HepG2 (cell line): ENCODE measurements around the gene CREM.

Experiments used
- CENPT ChIP-seq: sonication (generic); formaldehyde crosslinking; IDR thresholded peaks from 2 replicates; pipeline ENCODE4 v1.8.0; 2022; ENCODE audit warnings: low read depth, mild to moderate bottlenecking, moderate library complexity, missing genetic modification reagents
- CTCF ChIP-seq: sonication (generic); formaldehyde crosslinking; IDR thresholded peaks from 2 replicates; pipeline ENCODE4 v1.5.0; 2020; ENCODE audit warnings: mild to moderate bottlenecking, missing genetic modification reagents, moderate library complexity
- HDAC2 ChIP-seq: sonication (generic); formaldehyde crosslinking; IDR thresholded peaks from 2 replicates; pipeline ENCODE4 v1.4.0; 2020; ENCODE audit warnings: missing genetic modification reagents
- MXD1 ChIP-seq: sonication (generic); formaldehyde crosslinking; IDR thresholded peaks from 2 replicates; pipeline ENCODE4 v1.4.0; 2020; ENCODE audit warnings: mild to moderate bottlenecking, missing genetic modification reagents
- MYC ChIP-seq: sonication (generic); formaldehyde crosslinking; IDR thresholded peaks from 2 replicates; pipeline ENCODE4 v1.9.0; 2021; ENCODE audit warnings: missing genetic modification reagents, borderline replicate concordance
- PCBP1 ChIP-seq: fragments of 200-400 bp; formaldehyde crosslinking; IDR thresholded peaks from 2 replicates; pipeline ENCODE4 v1.6.1; 2017; ENCODE audit warnings: mild to moderate bottlenecking, low read depth, low read length, borderline replicate concordance
- TFE3 ChIP-seq: IDR thresholded peaks from 2 replicates; pipeline ENCODE4 v1.6.1; 2016
- TIGD3 ChIP-seq: sonication (generic); formaldehyde crosslinking; IDR thresholded peaks from 2 replicates; pipeline ENCODE4 v1.5.1; 2020; ENCODE audit warnings: mild to moderate bottlenecking, missing genetic modification reagents, borderline replicate concordance
- YEATS4 ChIP-seq: sonication (generic); formaldehyde crosslinking; IDR thresholded peaks from 2 replicates; pipeline ENCODE4 v1.4.0; 2020; ENCODE audit warnings: missing genetic modification reagents, borderline replicate concordance
- ZBTB20 ChIP-seq: sonication (generic); formaldehyde crosslinking; IDR thresholded peaks from 2 replicates; pipeline ENCODE4 v1.8.1; 2023; ENCODE audit warnings: missing genetic modification reagents, low read depth, mild to moderate bottlenecking, borderline replicate concordance

GRCh38 chr10:35090162-35090954 is 36.3 kb upstream of the CREM start, which contains the start of gene CUL2:
- 0 out of 2 replicates have a peak, but pooled peaks have one; percentile 4 for TF ChIP-seq CTCF
- TF ChIP-seq MYC (CRISPR knock-in tag) = peak; percentile 62; the same call in 1 of the 2 replicates
- peak; percentile 65; the same call in 1 of the 2 replicates for TF ChIP-seq HDAC2 (CRISPR knock-in tag)
- no peak for TF ChIP-seq TIGD3 (CRISPR knock-in tag)
- no peak for TF ChIP-seq MXD1 (CRISPR knock-in tag)
- TF ChIP-seq PCBP1 = no peak
- no peak for TF ChIP-seq CENPT (CRISPR knock-in tag)
- no peak for TF ChIP-seq ZBTB20 (CRISPR knock-in tag)
- TF ChIP-seq YEATS4 (CRISPR knock-in tag) = peak; percentile 85
- TF ChIP-seq TFE3 (CRISPR knock-in tag) = peak; percentile 62
